Erythroblast (primary cell): ENCODE measurements around the gene HIP1.

ENCODE experiments used
- GATA1 ChIP-seq: IDR thresholded peaks from 2 replicates; pipeline ENCODE4 v1.6.1; 2011; ENCODE audit warnings: low read depth, mild to moderate bottlenecking, control low read depth, low read length, moderate library complexity
- POLR2A ChIP-seq: IDR thresholded peaks from 2 replicates; pipeline ENCODE4 v1.6.1; 2011; ENCODE audit warnings: mild to moderate bottlenecking, low read length

- TF ChIP-seq POLR2A (no peak), GATA1 (no peak)
These were observed 17.7 kb upstream of the HIP1 start for GRCh38 chr7:75756206-75756990.
